ENCODE data around the gene SLC13A5.

Gene SLC13A5

DNA sequence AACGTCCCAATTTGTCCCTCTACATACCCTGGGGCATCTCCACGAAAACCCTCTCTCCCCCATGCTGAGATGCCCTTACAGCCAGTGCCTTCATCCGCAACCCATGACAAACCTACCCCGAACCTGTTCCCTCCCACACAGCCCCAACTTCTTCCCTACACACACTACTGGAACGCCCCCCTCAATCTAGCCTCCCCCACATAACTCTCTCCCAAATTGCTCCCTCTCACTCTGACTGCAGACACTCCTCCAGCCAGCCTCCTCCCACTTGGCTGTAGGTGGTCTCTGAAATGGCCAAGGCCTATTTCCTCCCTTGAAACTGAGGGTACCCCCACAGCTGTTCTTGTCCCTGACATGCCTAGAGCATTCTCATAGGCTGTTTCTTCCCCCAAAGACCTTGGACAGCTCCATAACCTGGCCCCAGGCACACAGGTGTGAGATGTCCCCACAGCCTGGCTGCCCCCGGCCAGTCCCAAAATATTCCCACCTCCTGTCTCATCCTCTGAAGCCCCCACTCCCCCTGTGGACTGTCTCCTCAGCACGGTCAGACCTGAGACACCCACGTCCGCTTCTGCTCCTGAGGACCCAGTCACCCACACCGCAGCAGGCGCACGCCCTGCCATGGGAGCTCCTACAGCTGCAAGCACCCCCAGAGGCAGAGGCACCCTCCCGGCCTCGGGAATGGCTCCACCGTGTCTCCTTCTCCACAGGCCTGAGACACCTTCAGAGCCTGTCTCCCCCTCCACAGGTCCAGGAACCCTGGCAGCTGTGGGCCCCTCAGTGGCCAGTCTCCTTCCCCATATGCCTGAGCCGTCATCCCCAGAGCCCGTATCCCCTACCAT is 76.3 kb downstream of the SLC13A5 start:
- no peak for FAIRE-seq

DNA sequence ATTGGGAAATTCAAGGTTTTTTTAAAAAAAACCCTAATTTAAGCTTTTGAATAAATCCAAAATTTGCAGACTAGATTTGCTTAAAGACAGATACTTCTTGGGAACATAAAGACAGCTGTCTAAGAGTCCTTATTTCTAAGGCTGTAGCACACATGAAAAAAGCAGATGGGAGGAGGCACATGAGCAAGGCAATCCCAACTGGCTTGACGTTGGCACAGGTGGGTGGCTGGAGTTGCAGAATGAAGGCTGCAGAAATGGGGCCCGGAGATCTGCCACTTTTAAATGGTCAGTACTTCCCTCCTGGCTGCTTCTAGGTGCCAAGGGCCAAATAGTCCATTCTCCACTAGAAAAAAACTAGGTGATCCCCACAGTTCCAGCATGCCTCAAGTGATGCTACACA is 77.1 kb downstream of the SLC13A5 start:
- FAIRE-seq: no peak

Data from G401.6 (cell line).